CD14-positive monocyte (primary cell): Measurements from ENCODE around the gene PSPH. TPM values are rescaled to one million over a fixed set of nuclear protein-coding genes. Genes with fewer than 3 reads are reported as not detected.
"Not testable (repeated sequence)": the region's sequence is repeated elsewhere in the genome, so short reads cannot be mapped to it uniquely, and the experiment has no call there.

Source experiments
- DNase-seq, 3 donors: peaks; one replicate each; pipeline ENCODE4 v3.0.0-alpha.2; 2011 to 2022
- H2AFZ ChIP-seq: 2 replicates; pipeline ENCODE4 v1.6.0; 2012; ENCODE audit warnings: mild to moderate bottlenecking, low read depth, low read length, inconsistent platforms; ENCODE audit not compliant: insufficient read depth, poor library complexity, severe bottlenecking
- H3K27ac ChIP-seq, 2 donors: 1 replicate in 1 of 2; 2 replicates in 1 of 2; pipeline ENCODE4 v1.5.1; 2012 to 2013; ENCODE audit warnings: low read length in 2 of 2, control low read depth in 1 of 2, inconsistent platforms in 1 of 2, low read depth in 1 of 2, mild to moderate bottlenecking in 1 of 2
- H3K27me3 ChIP-seq, 2 donors: one replicate each; pipeline versions ENCODE4 v1.6.0 to v1.6.1; 2011 to 2013; ENCODE audit warnings: low read length in 2 of 2; ENCODE audit not compliant: control insufficient read depth in 2 of 2, insufficient read depth in 2 of 2
- H3K36me3 ChIP-seq, 2 donors: replicated peaks in 1 of 2; 1 replicate in 1 of 2; 2 replicates in 1 of 2; pipeline versions ENCODE4 v1.5.1 to v1.6.1; 2012 to 2013; ENCODE audit warnings: low read length in 2 of 2, control low read depth in 1 of 2, inconsistent platforms in 1 of 2, mild to moderate bottlenecking in 1 of 2; ENCODE audit not compliant: insufficient read depth in 2 of 2, control insufficient read depth in 1 of 2
- H3K4me1 ChIP-seq, 2 donors: 1 replicate in 1 of 2; 2 replicates in 1 of 2; pipeline versions ENCODE4 v1.5.1 to v1.6.1; 2012 to 2013; ENCODE audit warnings: low read length in 2 of 2, control low read depth in 1 of 2, inconsistent platforms in 1 of 2, mild to moderate bottlenecking in 1 of 2, moderate library complexity in 1 of 2; ENCODE audit not compliant: insufficient read depth in 2 of 2, control insufficient read depth in 1 of 2
- H3K4me2 ChIP-seq: replicated peaks from 2 replicates; pipeline ENCODE3; 2012; ENCODE audit warnings: low read length, moderate library complexity, mild to moderate bottlenecking; ENCODE audit not compliant: poor library complexity, severe bottlenecking; ENCODE audit errors: extremely low read depth
- H3K4me3 ChIP-seq, 3 experiments: fragments of 200-600 bp in 1 of 3; sonication (generic) in 1 of 3; replicated peaks in 1 of 3; 1 replicate in 2 of 3; 2 replicates in 1 of 3; pipeline ENCODE4 v1.5.1; 2011 to 2013; ENCODE audit warnings: low read length in 3 of 3, mild to moderate bottlenecking in 3 of 3, control low read depth in 2 of 3, low read depth in 2 of 3, inconsistent platforms in 1 of 3, moderate library complexity in 1 of 3
- H3K79me2 ChIP-seq: 2 replicates; pipeline ENCODE4 v1.6.0; 2012; ENCODE audit warnings: mild to moderate bottlenecking, control low read depth, inconsistent platforms, low read length, moderate library complexity; ENCODE audit not compliant: insufficient read depth
- H3K9ac ChIP-seq: 2 replicates; pipeline ENCODE4 v1.6.0; 2017; ENCODE audit warnings: low read length, mild to moderate bottlenecking; ENCODE audit not compliant: insufficient read depth, poor library complexity, severe bottlenecking
- H3K9me3 ChIP-seq, 2 donors: replicated peaks in 1 of 2; 1 replicate in 1 of 2; 2 replicates in 1 of 2; pipeline versions ENCODE4 v1.5.1 to v1.6.1; 2012 to 2013; ENCODE audit warnings: low read length in 2 of 2, control low read depth in 1 of 2; ENCODE audit not compliant: control insufficient read depth in 1 of 2, insufficient read depth in 1 of 2
- H4K20me1 ChIP-seq: 2 replicates; pipeline ENCODE4 v1.6.0; 2012; ENCODE audit warnings: mild to moderate bottlenecking, low read length, control low read depth, moderate library complexity; ENCODE audit not compliant: insufficient read depth
- H3K27ac Mint-ChIP-seq, 7 donors: one replicate each; pipeline ENCODE4 v1.8.0; 2020; ENCODE audit warnings: mild to moderate bottlenecking in 7 of 7, mixed read lengths in 7 of 7, moderate library complexity in 6 of 7, inconsistent platforms in 2 of 7
- H3K27me3 Mint-ChIP-seq, 3 donors: one replicate each; pipeline ENCODE4 v1.8.0; 2021 to 2022; ENCODE audit warnings: low read depth in 3 of 3, mild to moderate bottlenecking in 3 of 3, mixed read lengths in 3 of 3, moderate library complexity in 3 of 3, inconsistent platforms in 1 of 3
- H3K36me3 Mint-ChIP-seq, 2 donors: one replicate each; pipeline ENCODE4 v1.8.0; 2020; ENCODE audit warnings: mixed read lengths in 2 of 2, inconsistent platforms in 1 of 2, mild to moderate bottlenecking in 1 of 2
- H3K4me1 Mint-ChIP-seq: one replicate; pipeline ENCODE4 v1.8.0; 2020; ENCODE audit warnings: mild to moderate bottlenecking, mixed read lengths
- H3K4me3 Mint-ChIP-seq, 2 donors: one replicate each; pipeline ENCODE4 v1.8.0; 2020; ENCODE audit warnings: mild to moderate bottlenecking in 2 of 2, mixed read lengths in 2 of 2, moderate library complexity in 1 of 2
- H3K9me3 Mint-ChIP-seq, 7 donors: one replicate each; pipeline ENCODE4 v1.8.0; 2020 to 2022; ENCODE audit warnings: mixed read lengths in 7 of 7, mild to moderate bottlenecking in 6 of 7, moderate library complexity in 6 of 7, inconsistent platforms in 2 of 7
- WGBS: methylation state at CpG from one replicate; pipeline ENCODE4 v1.1.5; 2013; ENCODE audit warnings: missing lambda C conversion rate; ENCODE audit not compliant: insufficient coverage; 5-methylcytosine and 5-hydroxymethylcytosine counted together
- intact Hi-C, 2 donors: fragments of 100-400 bp; cut with micrococcal nuclease; formaldehyde crosslinking; loops; one replicate each; pipeline versions ENCODE4 v1.15.0 to v1.15.1; 2023
- polyA plus RNA-seq, 3 donors: library from polyadenylated mRNA; depleted of rRNA in 1 of 3; unstranded in 2 of 3; stranded (reverse) in 1 of 3; fragments of 300-500 nt in 2 of 3; fragments of >200 nt in 1 of 3; fragmentation: Illumina TruSeq in 2 of 3; gene quantifications; 1 replicate in 2 of 3; 2 replicates in 1 of 3; pipeline ENCODE4 v1.2.3, GENCODE V29; 2012 to 2021
- TF ChIP-seq, protein P1 (sequence below): fragments of 200-600 bp; IDR thresholded peaks from one replicate; pipeline ENCODE4 v1.8.0; 2022; ENCODE audit warnings: antibody characterized with exemption, mild to moderate bottlenecking

Gene PSPH
- polyA plus RNA-seq, 3 donors = 1.7 to 6.7 (median 5.3) TPM

GRCh38 chr7:56077681-56078080, 26.4 kb upstream of the PSPH start:
- no CpG with 5 or more reads among the region's 3 CpGs for WGBS
- Histone ChIP-seq H3K4me1 (no peaks in the 10 kb centered on the region), H3K36me3 (peaks cover 18 to 31% of the 10 kb centered on the region in 2 donors), H3K9ac (no peak overlapping the region), H3K4me2 (no peak overlapping the region), H3K27ac (no peak overlapping the region), H3K4me3 (no peak overlapping the region), H3K9me3 (no peaks in the 10 kb centered on the region), H3K79me2 (no peaks in the 10 kb centered on the region), H4K20me1 (no peaks in the 10 kb centered on the region), H3K27me3 (no peaks in the 10 kb centered on the region), H2AFZ (no peak overlapping the region)
- Mint-ChIP-seq H3K27me3 (no peaks in the 10 kb centered on the region), H3K36me3 (peaks cover 29 to 68% of the 10 kb centered on the region in 2 donors), H3K9me3 (no peaks in the 10 kb centered on the region), H3K27ac (peak overlapping the region in 1 of 7 donors; percentile 22), H3K4me1 (peaks cover 2% of the 10 kb centered on the region), H3K4me3 (no peak overlapping the region)
- TF ChIP-seq, protein P1, sequence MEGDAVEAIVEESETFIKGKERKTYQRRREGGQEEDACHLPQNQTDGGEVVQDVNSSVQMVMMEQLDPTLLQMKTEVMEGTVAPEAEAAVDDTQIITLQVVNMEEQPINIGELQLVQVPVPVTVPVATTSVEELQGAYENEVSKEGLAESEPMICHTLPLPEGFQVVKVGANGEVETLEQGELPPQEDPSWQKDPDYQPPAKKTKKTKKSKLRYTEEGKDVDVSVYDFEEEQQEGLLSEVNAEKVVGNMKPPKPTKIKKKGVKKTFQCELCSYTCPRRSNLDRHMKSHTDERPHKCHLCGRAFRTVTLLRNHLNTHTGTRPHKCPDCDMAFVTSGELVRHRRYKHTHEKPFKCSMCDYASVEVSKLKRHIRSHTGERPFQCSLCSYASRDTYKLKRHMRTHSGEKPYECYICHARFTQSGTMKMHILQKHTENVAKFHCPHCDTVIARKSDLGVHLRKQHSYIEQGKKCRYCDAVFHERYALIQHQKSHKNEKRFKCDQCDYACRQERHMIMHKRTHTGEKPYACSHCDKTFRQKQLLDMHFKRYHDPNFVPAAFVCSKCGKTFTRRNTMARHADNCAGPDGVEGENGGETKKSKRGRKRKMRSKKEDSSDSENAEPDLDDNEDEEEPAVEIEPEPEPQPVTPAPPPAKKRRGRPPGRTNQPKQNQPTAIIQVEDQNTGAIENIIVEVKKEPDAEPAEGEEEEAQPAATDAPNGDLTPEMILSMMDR = no peak
- no peak for DNase-seq
- intact Hi-C loops = loop anchor here in 1 of 2 donors (10.0 kb wide), 2 partner anchors 183 to 433 kb away; no protein-coding TSS in a partner anchor

- H3K27ac Mint-ChIP-seq = peak overlapping the region in 3 of 7 donors; percentile 17 to 78 (median 66)
- no peaks in the 10 kb centered on the region for H3K27me3 Mint-ChIP-seq
- H3K27ac ChIP-seq = peak overlapping the region in 1 of 2 donors; percentile 36
- no peaks in the 10 kb centered on the region for H3K9me3 ChIP-seq
- peak; percentile 66 to 73 (median 73) for DNase-seq
- peak overlapping the region; percentile 21 for H2AFZ ChIP-seq
- no peaks in the 10 kb centered on the region for H3K4me1 ChIP-seq
- H3K4me1 Mint-ChIP-seq = peaks cover 2% of the 10 kb centered on the region
- no peak overlapping the region for H3K4me3 Mint-ChIP-seq
- H3K9ac ChIP-seq = no peak overlapping the region
- H3K27me3 ChIP-seq = no peaks in the 10 kb centered on the region
- TF ChIP-seq, protein P1 = peak; percentile 89
- peaks cover 30 to 57% of the 10 kb centered on the region in 2 donors for H3K36me3 Mint-ChIP-seq
- peaks cover 24 to 34% of the 10 kb centered on the region in 2 donors for H3K36me3 ChIP-seq
- H3K4me3 ChIP-seq = no peak overlapping the region
- intact Hi-C loops = loop anchor here (2.0 to 10.0 kb wide), 3 partner anchors 70 to 430 kb away; no protein-coding TSS in a partner anchor
- H4K20me1 ChIP-seq = no peaks in the 10 kb centered on the region
- no peaks in the 10 kb centered on the region for H3K9me3 Mint-ChIP-seq
- WGBS = 14% methylated on average over 13 of the region's 19 CpGs
- no peak overlapping the region for H3K4me2 ChIP-seq
- no peaks in the 10 kb centered on the region for H3K79me2 ChIP-seq
These were observed 23.1 kb upstream of the PSPH start for GRCh38 chr7:56074371-56074791.

DNA sequence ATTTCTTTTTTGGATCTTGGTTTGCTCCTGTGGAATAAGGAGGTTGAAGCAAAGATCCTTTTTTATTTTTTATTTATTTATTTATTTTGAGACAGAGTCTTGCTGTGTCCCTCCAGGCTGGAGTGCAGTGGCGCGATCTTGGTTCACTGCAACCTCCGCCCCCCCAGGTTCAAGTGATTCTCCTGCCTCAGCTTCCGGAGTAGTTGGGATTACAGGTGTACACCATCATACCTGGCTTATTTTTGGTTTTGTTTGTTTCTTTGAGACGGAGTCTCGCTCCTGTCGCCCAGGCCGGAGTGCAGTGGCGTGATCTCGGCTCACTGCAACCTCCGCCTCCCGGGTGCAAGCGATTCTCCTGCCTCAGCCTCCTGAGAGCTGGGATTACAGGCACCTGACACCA, 15.1 kb upstream of the PSPH start:
- H3K4me3 ChIP-seq, H3K27ac Mint-ChIP-seq, H3K4me3 Mint-ChIP-seq, H2AFZ ChIP-seq, H3K27me3 ChIP-seq, H3K27ac ChIP-seq, intact Hi-C loops, H3K9me3 Mint-ChIP-seq, H3K4me2 ChIP-seq, H3K27me3 Mint-ChIP-seq, DNase-seq, H3K9ac ChIP-seq, H3K9me3 ChIP-seq, H4K20me1 ChIP-seq: not testable (repeated sequence)
- peaks cover 39 to 44% of the 10 kb centered on the region in 2 donors for H3K36me3 Mint-ChIP-seq
- Histone ChIP-seq H3K4me1 (peaks cover 12 to 24% of the 10 kb centered on the region in 2 donors), H3K36me3 (peaks cover 31 to 44% of the 10 kb centered on the region in 2 donors), H3K79me2 (peaks cover 16% of the 10 kb centered on the region)
- peaks cover 19% of the 10 kb centered on the region for H3K4me1 Mint-ChIP-seq
- WGBS = 88% methylated on average over 10 of the region's 13 CpGs
